Right lung (tissue), 5 donors: ENCODE measurements around the gene PCTP. TPM values are rescaled to one million over a fixed set of nuclear protein-coding genes. Genes with fewer than 3 reads are reported as not detected.
A peak's percentile ranks its signal among the peaks of the same experiment; 100 is the strongest.

Experiments used
- DNase-seq, 2 donors: peaks; one replicate each; pipeline ENCODE4 v3.0.0-alpha.2; 2013
- polyA plus RNA-seq, 5 donors: library from polyadenylated mRNA; unstranded; fragments of 120-200 nt; gene quantifications; one replicate each; pipeline versions ENCODE4 v1.2.1 to v1.2.3, GENCODE V29; 2013; ENCODE audit warnings: inconsistent platforms in 1 of 5, low replicate concordance in 1 of 5; ENCODE audit not compliant: insufficient read length in 5 of 5, insufficient read depth in 1 of 5

Gene PCTP
- polyA plus RNA-seq, 5 donors = 21.2 to 22.5 (median 21.4) TPM

DNA sequence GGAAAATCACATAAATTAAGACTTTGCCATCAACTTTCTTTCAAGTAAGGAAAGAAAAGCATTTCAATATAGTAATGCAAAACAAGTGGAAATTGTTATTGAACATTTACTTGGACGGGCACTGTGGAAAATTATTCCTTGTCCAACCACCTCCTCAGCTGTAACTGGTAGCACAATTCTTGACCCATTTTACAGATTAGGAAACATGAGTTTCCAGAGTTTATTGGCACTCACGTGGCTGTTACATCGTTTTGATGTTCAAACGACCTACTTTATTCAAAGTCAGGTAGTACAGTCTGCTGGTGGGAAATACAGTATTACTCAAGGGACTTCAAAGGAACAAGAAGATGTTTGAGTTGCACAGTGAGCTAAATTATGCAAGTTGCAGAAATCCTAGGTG, 866 bp upstream of the PCTP start:
- no peak for DNase-seq

DNA sequence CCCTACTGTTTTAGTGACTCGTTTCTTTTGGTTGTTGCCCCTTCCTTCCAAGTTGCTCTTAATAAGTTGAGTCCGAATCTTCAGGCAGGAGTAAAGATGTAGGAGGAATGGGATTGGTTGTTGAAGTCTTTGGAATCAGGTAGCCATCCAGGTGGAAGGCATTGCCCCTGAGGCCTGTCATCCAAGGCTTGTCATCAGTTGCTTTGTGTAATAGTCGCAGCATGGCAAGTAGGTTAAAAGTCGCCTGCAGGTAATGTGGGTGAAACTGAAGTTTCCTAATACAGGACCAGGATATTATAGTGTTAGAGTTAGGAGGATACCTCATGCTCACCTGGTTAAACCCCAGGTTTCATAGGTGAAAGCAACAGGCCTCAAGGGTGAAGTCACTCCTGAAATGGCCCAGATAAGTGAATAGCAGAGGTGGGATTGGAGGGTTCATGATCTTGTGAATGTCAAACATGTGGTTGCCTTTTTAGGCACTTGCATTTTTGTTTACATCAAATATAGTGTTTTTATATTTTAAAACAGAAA, 934 bp downstream of the PCTP start:
- DNase-seq = no peak

DNA sequence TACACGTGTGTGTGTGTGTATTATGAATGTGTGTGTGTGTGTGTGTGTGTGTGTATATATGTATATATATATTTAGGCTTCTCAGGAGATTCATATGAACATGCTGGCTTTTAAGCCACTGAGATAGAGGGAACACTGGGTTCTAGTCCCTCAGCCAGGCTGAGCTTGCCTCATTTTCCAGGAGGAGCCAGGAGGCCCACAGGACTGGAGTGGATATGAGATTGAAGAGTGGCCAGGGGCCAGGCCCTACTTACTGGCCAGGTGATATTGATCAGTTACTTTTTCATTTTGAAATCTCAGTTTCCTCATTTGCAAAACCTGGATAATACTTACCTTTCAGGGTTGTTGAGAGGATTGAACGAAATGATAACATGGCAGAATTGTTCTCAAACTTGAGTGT, 5.8 kb downstream of the PCTP start:
- no peak for DNase-seq

DNA sequence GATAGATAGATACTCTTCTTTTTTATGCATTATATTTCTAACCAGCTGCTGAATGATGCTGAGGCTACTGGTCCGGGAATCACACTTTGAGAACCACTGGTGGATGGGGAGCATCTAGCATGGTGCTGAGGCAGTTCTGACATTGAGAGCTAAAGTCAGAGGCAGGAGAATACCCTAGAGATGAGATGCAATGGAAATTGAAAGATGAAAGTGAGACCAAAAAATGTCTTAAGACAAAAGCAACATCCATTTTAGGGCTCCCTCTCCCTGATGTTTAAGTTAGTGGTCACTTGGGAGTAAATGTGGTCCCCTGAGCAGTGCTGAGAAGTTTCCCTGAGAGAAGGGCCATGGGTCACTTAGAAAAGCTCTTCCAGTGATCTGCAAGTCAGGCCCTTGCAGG, 6.8 kb downstream of the PCTP start:
- no peak for DNase-seq

DNA sequence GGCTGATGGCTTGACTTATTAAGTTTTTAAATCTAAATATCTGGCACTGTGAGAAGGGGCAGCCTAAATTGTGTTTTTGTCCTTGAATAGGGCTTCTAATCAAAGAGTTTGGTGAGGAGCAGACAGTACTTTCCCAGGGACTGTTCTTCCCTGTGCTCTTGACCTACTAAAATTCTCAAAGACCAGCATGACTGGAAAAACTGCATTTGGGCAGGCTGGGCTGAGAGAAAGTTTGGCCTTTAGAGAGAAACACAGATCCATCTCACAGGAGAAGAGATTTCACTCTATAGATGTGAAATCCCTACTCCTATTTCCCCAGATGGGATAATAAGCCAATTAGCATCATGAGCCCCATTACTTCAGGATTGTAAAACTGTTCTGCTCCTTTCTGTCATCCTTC, 7.3 kb downstream of the PCTP start:
- DNase-seq = no peak

DNA sequence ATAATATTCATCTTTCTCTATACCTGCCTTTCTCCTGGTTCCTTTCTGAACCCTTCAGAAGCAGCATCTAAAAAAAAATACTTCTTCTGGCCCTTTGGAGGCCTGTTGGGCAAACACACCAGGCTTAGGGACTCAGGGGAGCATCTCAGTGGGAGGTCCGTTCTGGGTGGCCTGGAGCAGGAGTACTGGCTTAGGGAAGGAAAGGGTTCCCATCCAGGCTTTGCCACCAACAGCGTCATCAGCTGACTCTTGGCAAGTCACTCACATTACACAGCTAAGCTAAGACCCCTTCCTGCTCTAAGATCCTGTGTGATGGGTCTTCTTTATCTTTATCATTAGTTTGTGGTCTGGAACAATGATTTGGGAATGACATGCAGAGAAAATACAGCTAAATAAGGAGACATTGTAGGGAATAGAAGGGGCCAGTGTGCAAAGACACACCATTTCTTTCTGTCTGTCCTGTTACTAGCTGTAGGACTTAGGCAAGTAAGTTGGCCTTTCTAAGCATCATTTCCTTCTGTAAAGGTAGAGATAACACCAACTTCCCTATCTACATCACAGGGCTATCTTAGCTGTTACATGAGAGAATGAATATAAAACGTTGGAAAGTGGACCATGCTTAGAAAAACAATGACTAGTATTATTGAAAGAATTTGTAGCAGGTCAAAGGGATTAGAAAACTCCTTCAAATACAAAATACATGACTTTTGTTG, 9.9 kb downstream of the PCTP start:
- no peak for DNase-seq

DNA sequence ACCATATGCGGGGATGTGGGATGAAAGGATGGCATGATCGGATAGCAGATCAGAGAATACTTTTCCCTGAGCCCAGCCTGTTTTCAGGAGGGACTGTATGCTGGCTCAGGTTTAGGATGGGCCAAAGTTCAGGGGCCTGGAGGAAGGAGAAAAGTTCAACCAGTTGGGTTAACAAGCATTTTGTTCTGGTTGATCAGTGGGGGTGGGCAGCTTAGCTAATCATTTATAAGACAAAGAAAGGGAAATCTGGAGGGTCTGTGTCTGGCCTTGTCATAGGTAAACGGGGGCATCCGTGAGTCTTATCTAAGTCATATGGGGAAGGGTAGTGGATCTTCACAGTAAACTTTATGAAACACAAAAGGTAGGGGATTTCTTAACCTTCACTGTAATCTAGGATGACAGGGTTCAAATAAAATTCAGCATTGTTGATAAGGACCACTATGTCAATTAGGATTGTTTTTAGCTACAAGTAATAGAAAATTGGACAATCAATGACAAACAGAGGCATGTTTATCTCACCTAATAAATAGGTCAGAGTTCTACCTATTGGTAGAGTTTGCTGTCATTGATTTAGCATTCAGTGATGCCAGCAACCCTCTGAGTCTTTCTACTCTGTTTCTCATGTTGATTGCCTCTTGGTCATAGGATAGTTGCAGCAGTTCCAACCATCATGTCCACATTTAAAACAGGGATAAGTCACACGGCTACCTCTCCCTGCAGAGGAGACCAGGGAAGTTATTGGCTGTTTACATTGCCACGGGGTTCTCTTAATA, 11.4 kb downstream of the PCTP start:
- DNase-seq = no peak

DNA sequence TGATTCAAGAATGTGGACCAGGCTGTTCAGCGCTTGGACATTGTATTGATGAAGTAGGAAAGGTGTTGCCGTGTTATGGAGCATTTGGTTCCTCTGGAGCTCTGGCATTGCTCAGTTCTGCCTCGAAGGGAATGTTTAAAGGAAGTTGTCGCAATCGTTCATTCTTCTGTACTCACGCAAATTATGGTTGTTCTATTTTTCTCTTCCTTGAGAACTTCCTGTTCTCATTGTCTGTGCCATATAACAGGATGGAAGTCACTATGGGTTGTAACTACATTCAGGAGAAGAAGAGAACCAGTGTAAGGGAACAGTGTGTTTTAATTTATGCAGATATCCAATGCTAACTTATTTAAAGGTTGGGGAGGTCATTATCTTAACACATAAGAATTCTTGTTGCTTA, 13.0 kb downstream of the PCTP start:
- no peak for DNase-seq

DNA sequence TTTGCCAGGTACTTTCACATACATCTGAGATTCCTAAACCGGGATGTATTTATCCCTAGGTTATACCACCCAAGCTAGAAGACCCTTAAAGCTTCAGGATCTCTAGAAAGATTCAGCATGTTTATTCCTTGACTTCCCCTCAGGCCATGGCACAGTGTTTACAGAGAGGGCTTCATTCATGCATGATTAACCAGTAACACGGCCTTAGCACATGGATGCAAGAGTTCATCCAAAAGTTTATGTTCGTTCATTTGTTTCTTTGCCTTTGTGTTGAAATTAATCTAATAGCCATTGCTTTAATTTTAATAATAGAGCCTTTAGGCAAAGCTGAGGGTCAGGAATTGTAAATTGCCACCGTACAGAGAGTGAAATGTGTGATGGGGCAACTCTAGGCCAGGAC, 13.8 kb downstream of the PCTP start:
- no peak for DNase-seq

DNA sequence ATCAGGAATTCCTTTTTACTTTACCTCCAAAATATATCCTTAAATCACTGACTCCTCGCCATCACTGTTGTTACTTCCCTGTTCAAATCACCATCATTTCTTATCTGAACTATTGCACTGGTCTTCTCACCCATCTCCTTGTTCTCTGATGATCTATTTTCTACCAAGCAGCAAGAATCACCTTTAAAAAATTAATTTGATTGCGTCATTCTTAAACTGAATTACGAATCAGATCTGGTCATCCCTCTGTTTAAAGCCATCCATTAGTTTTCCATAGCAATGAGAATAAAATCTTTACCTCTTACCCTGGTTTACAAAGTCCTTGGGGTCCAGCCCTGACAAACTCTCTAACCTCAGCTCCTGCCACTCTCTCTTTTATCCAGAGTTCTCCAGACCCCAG, 14.6 kb downstream of the PCTP start:
- DNase-seq = no peak

DNA sequence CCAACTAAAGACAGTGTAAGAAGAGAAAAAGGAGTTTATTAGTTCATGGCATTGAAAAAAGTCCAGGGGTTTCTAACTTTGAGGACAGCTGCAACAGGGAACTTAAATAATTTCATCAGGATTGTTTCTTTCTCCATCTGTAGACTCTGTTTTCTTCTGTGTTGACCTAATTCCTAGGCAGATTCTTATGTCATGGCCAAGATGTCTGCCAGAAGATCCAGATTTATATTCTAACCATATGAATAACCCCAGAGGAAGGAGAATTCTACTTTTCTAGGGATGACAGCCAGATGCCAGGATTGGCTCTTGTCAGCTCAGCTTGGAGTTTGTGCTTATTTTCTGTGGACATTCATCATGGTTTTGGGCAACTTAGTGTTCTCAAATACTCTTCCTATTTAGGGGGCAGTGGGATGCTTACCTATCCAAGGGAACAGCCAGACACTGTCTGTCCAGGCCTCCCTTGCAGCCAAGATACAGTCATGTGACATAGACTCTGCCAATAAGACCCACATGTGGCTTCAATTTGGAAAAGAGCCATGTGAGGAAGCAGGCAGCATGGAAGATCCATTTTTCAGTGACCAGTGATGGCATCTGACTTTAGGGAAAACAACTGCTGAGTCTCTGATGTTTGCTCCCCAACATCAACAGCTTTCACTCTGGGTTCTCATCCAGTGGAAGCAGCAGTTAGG, 18.2 kb downstream of the PCTP start:
- DNase-seq = no peak

DNA sequence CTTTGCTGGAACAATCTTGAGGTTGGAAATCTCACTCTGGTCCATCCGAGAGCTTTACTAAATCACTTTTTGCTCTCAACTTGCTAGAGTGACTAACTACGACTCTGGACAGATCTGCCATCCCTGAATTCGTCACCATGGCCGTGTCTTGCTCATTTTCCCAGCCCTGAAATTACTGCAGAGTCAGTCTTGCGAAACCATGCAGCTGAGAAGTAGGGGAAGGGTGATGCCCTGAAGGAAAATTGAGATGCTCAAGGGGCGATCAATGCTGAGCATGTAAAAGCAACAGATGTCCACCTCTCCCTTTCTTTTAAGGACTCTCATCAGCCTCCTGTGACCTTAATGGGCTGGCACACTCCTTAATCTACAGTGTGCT, 18.8 kb downstream of the PCTP start:
- DNase-seq = no peak

DNA sequence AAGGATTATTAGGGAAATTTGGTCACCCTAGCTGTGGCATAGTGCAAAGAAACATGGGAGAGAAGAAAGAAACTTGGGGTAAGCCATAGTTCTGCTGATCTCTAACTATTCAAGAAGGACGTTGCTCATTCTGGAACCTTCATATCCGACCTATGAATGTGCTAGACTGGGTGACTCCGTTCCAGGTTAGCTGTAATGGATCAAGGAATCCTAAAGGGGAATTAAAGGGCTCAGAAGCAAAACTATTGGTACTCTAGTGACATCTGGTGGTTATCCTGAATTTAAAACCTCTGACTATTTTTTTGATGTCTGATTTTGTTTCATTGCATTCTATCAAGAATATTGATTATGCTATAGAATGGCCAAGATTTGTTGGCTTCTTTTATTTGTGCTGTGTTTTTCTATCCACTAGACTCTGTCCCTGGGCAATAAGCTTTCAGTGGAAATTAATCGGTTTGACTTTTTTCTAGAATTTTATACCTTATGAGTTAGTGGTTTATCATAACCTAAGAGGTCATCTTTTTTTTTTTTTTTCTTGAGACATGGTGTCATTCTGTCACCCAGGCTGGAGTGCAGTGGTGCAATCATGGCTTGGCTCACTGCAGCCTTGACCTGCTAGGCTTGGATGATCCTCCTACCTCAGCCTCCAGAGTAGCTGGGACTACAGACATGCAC, 19.5 kb downstream of the PCTP start:
- peak in 1 of 2 donors; percentile 36 for DNase-seq

DNA sequence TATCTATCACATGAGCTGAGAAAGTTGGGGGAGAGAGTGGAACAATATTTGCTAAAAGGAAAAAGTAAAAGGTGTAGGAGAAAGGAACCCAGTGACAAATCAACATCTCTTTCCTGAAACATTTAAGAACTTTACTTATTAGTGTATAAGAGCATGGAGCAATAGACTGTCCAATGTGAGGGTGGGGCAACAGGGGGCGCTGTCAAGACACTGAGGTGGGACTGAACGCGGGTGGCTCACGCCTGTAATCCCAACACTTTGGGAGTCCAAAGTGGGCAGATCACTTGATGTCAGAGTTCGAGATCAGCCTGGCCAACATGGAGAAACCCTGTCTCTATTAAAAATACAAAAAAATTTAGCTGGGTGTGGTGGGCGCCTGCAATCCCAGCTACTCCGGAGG, 21.2 kb downstream of the PCTP start:
- DNase-seq = no peak

DNA sequence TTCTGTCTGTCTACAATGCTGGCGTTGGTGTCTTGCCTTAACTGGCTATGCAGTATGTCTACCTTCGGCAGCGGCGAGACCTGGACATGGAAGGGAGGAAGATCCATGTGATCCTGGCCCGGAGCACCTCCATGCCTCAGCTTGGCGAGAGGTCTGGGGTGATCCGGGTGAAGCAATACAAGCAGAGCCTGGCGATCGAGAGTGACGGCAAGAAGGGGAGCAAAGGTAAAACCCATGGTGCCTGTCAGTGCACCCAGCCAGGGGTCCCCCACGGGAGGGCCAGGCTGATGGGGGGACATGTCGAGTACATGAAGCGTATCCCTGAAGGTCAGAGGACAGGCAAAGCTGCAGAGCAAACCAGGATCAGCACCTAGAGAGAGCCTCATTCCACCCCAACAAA, 22.8 kb downstream of the PCTP start:
- DNase-seq = no peak

DNA sequence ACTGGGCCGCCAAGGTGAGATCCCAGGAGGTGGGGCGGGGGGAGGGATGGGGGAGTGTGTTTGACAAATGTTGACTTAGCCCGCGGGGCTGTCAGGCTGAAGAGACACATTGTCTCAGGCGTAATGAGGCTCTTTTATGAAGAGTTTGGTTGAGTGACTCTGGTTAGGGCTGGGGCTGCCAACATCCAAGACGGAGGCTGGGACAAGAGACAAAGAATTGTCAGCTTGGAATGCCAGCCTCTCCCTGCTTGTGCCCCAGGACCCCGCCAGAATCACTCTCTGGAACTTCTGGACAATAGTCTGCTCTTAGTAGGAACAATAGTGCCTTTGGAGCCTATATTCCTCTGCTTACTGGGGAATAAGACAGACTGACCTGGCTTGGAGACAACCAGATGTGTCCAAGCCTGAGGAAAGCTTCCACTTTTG, 24.0 kb downstream of the PCTP start:
- no peak for DNase-seq

DNA sequence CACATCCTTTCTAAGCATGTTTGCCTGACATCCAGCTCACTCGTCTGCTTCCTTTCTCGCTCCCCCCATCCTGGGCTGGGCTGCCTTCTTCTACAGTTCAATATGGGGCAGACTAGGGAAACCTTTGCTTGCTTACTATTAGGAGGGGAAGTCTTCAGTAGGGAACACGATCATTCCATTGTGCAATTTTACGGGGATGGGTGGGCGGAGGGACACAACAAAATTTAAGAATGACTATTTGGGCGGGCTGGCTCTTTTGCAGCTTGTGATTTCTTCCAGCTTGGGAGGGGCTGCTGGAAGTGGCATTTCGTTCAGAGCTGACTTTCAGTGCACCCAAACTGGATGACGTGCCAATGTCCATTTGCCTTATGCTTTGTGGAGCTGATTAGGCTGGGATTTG, 25.4 kb downstream of the PCTP start:
- DNase-seq = no peak

DNA sequence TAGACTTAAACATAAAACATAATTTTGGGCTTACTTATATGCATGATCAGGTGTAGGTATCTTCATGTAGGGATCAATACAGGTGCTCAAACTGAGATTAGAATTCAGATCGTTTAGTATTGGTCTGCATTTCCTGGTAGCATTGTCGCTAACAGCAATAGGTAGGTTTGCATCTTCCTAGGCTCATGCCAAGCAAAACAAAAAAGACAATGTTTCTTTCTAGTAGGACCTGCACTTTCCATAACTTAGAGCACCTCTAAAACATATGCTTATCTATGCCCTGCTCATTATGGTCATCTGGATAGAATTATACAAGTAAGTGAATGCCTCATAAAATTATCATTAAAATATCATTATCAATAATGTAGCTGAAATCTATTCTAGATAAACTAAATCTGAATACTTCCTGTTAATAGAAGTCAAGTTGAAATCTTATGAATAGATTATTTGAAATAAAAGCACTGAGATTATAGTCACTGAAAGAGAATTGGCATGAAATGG, 26.7 kb downstream of the PCTP start:
- no peak for DNase-seq

DNA sequence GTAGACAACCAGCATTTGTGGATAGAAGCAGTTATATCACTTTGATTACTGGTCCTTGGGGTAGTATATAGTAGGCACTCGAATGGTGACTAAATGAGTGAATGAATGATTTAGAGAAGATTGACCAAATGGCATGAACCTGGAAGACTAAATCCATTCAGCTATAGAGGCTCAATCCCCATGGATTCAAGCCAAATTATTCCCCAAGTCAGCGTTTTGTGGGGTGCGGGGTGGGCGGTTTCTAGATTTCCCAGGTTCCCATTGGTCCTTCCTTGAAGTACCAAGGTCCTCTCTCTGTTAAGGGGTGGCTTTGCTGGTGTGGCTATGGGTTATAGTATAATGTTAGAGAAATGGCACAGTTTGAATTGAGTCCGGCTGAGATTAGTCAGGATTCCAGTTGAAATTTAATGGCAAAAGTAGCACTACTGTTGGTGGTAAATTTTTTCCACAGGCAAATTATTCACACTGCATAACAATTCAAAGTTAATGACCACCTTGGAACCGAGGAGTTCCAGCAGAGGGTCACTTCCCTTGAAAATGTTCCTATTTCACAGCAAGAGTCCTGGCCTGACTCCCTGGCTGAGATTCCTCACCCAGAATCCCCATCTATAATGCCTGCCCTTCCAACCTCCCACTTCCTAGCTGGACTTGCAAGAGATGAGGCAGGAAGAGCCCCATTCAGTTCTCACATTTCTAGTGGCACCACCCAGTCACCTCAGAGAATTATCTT, 27.7 kb downstream of the PCTP start:
- no peak for DNase-seq

DNA sequence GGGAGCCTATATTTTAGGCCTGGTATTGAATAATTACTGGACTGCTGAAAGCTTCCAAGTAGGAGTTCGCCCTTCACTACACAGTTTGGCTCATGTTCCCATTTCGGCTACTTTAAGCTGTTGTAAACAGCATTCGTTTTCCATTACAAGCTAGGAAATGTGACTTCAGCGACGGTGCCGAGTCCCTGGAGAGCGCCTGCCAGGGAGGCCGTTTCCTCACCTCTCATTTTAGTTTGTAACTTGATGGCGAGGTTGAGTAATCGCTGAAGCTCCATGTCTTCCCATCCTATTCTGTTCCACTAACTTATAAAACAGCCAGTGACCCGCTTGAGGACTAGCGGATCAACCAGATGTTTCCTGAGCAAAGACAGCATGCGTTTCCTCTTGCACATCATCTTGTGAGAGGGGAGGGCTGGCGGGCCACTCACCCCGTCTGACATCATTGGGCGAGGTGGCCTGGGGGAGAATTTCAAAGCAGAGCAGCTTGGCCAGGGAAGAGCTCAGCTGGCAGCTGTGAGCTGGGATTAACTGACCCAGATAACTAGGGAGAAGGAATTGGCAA, 32.9 kb downstream of the PCTP start:
- peak; percentile 51 to 53 for DNase-seq

DNA sequence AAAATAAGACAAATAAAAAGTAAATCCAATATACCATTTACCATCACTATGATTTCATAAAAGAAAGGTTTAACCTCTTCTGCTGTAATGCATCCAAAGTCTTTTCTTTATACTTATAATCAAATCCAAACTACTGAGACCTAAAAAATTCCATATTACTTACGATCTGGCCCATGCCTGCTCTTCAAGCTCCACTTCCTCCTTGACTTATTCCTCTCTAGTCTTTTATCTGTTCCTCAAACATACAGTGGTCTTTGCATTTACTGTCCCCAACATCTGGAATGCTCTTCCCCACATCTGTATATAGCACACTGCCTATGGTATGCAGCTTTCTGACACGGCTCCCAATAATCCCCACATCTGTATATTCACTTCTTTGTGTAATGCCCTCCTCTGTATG, 33.8 kb downstream of the PCTP start:
- DNase-seq = no peak
